NCI-H1930 (cell line): ENCODE data around the gene ATPAF1.

ENCODE experiments used
- DNase-seq, 2 experiments: peaks; one replicate each; lab custom pipeline; 2025; lab: John Stamatoyannopoulos, UW

ATPAF1 gene

GRCh38 chr1:46615735-46616134 lies 52.4 kb downstream of the ATPAF1 start:
- no peak for DNase-seq

GRCh38 chr1:46615088-46615487 lies 53.1 kb downstream of the ATPAF1 start:
- no peak for DNase-seq

GRCh38 chr1:46614604-46614984 lies 53.6 kb downstream of the ATPAF1 start:
- no peak for DNase-seq

DNA sequence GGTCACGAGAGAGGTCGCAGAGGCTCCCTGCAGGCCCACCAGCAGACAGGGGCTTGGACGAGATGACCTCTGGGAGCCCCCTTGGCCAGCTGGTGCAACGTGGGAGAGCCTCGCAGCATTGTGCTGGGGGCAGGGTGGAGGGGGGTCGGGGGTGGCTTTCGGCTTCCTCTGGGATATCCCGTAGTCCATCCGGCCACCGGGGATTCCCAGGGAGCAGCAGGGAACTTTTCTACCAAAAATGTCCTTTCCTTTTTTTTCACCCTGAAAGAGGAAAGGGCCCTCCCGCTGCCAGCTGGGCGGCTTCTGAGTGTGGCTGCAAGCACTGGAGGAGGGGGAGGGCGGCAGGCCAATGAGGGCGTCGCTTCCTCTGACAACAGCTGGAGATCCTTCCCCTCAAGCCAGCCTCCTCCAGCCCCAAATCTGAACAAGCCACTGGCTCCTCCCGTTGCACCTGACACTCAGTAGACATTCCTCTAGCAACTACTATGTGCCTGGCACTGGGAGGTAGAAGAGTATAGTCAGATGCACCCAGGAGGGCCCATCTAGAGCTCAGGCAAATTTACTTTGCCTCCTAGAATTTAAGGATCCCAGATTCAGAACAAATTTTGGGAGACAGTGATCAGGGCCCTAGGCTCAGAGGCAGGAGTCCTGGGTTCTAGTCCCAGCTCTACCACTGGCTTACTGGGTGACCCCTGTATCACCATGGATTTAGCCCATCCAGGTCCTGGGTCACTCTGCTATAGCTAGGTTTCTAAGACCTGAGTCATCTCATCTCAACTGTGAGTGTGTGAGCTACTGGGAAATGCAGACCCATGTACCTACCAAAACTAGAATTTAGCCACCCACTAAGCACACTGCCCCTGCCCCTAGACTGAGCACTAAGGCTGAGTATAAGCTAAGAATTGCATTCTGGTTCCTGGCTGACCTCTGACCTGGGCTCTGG lies 54.2 kb downstream of the ATPAF1 start:
- no peak for DNase-seq

GRCh38 chr1:46612937-46613660 lies 55.1 kb downstream of the ATPAF1 start:
- DNase-seq = no peak

- no peak for DNase-seq
Measured at GRCh38 chr1:46611691-46612221, 56.4 kb downstream of the ATPAF1 start.

DNA sequence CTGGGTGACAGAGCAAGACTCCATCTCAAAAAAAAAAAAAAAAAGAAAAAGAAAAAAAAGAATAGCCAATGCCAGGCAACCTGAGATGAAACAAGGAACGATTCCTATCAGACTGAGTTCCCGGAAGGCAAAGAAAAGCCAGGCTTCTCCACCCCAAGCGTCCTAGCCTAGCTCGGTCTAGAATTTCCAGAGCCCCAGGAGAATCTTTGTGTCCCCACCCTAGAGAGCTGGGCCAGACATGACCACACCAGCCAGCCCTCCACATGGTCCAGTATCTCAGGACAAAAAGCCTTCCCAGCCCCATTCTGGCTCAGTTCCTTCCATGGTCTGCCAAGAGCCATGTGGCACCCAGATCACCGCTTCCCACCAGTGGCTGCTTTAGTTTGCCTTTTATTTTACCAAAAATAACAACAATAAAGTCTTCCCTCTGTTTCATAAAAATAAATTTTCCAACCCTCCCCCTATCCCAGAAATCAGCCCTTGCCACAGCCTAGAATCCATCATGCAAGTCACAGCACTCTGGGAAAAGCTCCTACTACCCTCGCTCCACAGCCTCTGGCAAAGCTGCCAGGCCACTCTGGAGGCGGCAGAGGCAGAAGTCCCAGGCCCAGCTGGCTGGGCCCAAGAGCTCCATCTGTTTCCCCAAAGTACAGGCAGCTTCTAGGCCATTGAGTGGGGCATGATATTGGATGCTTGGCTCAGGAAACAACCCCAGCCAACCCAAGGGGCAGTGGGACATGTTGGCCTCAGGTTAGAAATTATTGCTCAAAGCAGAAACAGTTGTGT lies 60.6 kb downstream of the ATPAF1 start:
- DNase-seq = no peak

- no peak for DNase-seq
Measured at GRCh38 chr1:46606255-46606965, 61.8 kb downstream of the ATPAF1 start.

DNA sequence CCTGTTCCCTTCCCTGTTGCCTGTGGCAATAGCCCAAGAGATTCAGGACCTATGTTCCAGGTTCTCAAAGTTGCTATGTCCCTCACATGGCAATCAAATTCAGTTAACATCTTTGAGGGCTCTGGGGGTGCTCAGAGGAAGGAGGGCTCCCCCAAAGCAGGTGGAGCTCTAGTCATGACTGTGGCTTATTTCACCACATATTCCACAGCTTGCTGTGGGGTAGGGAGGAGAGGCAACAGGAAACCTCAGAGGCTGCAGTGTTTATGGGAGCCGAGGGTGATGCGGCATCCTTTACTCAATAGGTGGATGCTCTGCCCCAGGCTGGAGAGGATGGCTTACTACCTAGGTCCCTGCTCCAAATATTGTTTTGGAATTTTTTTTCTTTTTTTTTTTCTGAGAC lies 62.9 kb downstream of the ATPAF1 start:
- DNase-seq = no peak

DNA sequence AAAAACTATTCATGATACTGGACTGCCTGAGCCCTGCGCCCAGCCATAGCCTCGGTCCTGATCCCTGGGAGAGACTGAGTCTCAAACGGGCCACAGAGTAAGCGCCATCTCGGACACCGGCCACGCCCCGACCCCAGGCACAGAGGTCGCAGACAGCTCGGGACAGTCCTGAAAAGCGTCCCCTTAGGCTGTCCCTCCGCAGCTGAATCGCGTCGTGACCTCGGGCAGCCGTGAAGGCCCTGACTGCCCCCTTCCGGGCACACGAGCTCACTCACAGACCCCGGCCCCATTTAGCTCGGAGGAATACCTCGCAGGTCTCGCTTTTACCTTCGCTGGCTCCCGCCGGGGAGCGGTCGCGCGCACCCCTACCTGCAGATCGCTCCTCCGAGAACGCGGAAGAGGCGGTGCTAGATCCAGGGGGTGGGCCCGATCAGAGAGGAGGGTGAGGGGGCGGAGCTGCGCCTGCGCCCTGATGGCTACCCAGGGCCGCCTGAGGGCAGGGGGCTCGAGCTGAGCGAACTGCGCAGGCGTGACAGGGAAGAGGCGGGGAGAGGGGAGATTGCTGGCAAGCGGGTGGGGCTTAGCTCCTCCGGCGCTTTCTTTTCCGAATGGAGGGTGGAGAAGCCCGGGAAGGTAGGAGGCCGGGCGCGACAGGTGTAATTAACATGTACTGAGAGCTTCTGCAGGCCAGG lies 64.2 kb downstream of the ATPAF1 start, which contains the start of gene MKNK1:
Gene MKNK1 (minus strand): TSS at position 411 of the 692 bp plus-strand sequence. CDS start 20,941 bp downstream, outside the sequence.
- DNase-seq = peak; percentile 95

DNA sequence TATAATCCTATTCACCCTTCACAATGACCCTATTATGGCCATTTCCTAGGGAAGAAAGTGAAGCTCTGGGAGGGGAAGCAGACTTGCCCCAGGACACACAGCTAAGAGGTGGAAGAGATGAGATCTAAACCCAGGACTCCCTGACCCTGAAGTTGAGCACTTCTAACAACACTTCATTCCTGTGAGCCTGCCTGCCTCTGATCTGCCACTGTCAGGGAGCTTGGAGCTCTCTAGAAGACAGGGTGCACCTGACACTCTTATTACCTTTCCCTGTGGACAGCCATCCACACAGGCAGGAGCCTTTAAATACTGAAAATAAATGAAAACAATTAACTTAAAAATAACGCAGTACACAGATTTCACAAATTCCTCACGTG lies 64.7 kb downstream of the ATPAF1 start:
- DNase-seq = no peak

GRCh38 chr1:46601257-46602007 lies 66.7 kb downstream of the ATPAF1 start:
- DNase-seq = no peak

GRCh38 chr1:46599059-46599970 lies 68.8 kb downstream of the ATPAF1 start:
- no peak for DNase-seq

DNA sequence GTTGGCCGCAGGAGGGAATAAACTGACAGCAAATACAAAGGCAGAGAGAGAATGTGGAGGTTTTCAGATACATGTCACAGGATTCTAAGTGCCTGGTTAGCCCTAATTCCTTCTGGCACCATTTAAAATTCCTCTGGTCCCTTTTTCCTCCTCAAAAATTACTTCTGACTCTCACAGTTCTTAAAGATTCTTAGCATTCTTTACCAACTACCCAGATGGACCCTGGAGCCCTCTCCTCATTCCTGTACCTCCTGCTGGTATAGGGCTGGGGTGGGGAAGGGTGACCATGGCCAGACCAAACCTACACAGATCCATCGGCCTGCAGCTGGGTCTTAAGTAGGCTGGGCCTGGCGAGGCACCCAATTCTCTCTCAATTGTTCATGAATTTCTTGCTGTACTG lies 71.3 kb downstream of the ATPAF1 start:
- no peak for DNase-seq

DNA sequence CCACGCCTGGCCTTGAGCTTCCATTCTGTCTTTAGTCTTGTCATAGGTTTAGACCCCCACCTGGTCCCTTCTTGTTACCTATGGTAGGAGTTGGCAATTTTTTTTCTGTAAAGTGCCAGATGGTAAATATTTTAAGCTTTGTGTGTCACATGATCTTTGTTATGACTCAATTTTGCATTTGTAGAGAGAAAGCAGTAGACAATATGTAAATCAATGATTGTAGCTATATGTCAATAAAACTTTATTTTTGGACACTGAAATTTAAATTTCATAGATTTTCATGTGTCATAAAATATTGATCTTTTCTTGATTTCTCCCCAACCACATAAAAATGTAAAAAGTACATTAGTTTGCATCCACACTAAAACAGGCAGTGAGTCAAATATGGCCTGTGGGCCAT lies 72.1 kb downstream of the ATPAF1 start:
- DNase-seq = no peak

- DNase-seq = no peak
Measured at GRCh38 chr1:46595127-46595526, 73.0 kb downstream of the ATPAF1 start.

- no peak for DNase-seq
Measured at GRCh38 chr1:46594063-46594462, 74.1 kb downstream of the ATPAF1 start.

DNA sequence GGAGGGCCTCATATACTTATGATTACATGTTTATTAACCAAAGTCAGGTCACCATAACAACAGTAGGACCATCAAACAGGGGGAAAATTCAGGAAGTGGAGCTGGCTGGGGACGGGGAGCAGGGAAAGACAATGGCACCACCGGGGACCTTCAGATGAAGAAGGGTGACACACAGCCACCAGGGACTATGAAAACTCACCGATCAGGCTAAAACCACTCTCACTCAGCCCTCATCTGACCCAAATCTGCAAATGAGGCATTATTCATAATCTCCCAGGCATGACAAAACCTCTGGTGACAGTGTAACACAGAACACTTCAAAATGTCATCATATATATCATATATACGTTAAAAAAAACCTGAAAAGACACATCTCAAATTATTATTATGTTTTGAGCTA lies 75.3 kb downstream of the ATPAF1 start:
- no peak for DNase-seq

- DNase-seq = no peak
Measured at GRCh38 chr1:46589529-46589928, 78.6 kb downstream of the ATPAF1 start.
